Smooth muscle cell of the brain vasculature (primary cell): ENCODE measurements around the gene ADGRG7.
A peak's percentile ranks its signal among the peaks of the same experiment; 100 is the strongest.
"Not testable (repeated sequence)": the region's sequence is repeated elsewhere in the genome, so short reads cannot be mapped to it uniquely, and the experiment has no call there.

ENCODE experiments used
- DNase-seq: peaks from one replicate; pipeline ENCODE4 v3.0.0-alpha.2; 2012; ENCODE audit warnings: low read depth, low spot score

ADGRG7 gene

DNA sequence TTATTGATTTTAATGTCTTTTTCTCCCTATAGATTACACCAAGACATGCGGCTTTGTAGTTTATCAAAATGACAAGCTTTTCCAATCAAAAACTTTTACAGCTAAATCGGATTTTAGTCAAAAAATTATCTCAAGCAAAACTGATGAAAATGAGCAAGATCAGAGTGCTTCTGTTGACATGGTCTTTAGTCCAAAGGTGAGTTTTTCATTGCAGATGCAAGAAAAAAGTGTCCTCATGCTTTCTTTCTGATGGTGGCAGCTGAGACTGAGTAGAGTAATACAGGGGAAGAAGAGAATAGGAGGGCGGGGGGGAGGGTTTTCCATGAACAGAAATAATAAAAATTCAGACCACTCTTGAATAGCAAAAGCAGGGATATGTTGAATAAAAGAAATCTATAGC, 36.5 kb downstream of the ADGRG7 start:
- DNase-seq, result no peak

DNA sequence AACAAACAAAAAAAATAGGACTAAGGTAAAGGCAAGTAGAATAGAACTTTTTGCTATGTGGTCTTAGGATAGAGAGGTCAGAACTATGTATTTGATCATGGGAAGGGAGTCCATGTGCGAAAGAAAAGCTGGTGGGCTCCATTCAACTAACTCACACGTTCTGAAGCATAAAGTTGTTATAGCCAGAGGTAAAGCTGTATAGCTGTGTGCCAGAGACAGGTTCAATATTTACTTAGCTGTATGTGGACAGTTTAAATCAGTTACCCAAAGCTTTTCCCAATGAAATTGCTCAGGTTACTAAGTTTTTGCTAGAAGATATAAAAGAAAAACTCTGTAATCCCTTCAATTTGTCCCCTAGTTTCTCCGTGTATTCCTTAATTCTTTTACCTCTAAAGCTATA, 37.8 kb downstream of the ADGRG7 start:
- no peak for DNase-seq

DNA sequence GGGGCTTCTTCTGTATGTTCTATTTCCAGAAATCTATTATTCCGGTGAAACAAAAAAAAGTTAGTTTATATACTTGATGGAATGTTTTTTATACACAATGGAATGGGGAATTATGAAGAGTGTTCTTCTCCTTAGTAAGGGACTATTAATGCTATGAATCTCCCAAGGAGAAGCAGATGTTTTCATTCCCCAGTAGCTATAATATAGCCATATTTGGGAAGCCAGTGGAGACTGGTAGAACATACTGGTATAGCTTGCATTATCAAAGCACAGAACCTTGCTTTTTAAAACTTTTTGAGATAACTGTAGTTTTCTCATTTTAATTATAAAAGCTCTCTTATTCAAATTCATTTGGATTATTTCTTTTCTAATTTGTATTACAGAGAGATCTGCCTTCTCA, 38.3 kb downstream of the ADGRG7 start:
- DNase-seq, result no peak

DNA sequence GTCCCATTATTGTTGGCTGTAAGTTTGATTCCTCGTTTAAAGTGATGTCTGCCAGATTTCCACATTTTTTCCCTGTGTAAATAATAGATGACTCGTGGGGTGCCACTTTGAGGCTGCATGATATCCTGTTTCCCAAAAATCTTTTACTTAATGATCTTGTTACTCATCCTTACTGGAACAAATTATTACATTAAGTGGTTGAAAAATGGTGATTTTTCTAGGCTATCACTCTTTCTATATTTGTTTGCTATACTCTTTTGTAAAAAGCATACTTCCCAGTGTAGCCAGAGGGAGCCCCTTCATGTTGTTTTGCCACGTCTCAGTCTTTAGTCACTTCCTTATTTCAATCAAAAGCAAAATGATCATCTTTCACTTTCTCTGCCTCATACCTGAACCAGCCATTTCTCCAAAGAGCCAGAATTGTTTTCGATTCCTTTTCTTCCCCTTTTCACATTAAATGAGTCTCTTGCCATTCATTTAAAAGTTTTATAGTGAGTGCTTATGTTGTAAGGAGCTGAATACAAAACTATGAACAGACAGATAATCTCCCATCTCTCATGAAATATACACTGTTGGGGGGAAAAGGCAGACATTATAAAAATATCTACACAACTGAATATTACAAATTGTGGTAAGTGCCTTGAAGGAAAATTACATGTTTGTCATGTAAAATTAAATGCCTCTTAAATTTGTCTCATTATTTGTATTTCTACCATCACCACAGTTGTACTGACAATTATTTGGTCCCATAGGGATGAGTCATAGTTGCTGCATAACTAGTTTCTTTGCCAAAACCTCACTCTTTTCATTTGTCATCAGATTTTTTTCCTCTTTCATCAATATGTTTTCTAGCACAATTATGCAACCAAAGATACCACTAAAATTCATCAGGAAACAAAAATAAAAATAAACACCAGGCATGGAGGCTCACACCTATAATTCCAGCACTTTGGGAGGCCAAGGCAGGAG, 41.5 kb downstream of the ADGRG7 start:
- DNase-seq, result peak; percentile 33

DNA sequence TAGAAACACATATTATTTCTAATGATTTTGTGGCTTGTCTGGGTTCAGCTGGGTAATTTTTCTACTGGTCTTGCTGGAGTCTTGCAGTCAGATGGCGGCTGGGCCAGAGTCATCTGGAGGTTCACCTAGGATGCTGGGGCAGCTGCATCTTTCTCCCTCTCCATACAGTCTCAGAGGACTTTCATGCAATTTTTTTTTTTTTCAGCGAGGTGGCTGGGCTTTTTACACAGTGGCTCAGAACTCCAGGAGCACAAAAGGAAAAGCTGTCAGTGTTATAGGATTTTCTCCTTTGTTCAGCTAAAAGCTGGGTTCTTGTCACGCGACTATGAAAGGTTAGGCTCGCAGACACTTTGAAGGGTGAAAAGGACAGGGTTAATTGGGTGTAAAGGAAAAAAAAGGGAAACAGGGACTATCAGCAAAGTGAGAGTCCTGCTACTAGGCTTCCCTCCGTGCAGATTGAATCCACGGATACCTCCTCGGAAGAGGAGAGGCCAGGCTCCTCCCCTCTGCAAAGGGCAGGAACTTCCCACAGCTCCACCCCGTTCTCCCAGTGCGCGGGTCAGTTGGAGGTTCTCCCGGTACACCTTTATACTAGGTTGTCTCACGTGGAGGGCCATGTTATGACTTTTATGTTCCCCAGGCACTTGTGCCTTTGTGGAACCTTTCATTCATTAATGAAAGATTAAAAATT, 44.3 kb downstream of the ADGRG7 start:
- DNase-seq, result no peak

DNA sequence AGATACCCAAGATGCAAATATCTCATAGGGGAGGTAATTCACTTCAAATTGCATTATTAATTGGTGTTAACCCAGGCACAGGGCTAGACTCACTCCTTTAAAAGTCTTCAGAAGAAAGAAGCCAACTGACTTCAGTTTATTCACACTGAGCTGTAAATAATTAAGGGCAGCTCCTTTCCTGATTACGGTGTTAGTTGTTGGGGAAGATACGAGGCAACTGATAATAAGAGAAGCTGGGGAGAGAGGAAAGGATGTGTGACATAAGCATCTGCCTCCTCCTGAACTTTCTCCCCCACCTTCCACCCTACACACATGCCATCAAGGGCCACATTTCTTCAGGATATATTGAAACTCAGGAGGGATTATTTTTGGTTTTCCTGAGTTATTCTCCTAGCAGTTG, 47.5 kb downstream of the ADGRG7 start:
- no peak for DNase-seq

DNA sequence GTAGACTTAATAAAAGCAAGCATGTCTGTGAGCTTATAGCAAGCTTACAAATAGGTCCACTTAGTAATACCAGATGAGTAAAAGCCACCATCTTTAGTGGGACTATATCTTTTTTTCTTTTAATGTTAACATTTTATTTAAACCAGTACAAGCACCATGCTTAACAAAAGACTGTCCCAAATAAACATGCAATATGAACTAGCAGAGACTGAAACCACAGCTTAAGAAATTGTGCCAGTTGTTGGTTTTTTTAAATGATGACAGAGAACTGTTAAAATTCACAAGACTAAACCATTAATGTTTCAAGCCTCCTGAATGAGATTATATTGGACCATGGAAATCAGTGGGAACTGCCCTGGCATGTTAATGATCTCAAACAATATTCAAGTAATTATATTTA, 51.9 kb downstream of the ADGRG7 start:
- DNase-seq, result not testable (repeated sequence)

DNA sequence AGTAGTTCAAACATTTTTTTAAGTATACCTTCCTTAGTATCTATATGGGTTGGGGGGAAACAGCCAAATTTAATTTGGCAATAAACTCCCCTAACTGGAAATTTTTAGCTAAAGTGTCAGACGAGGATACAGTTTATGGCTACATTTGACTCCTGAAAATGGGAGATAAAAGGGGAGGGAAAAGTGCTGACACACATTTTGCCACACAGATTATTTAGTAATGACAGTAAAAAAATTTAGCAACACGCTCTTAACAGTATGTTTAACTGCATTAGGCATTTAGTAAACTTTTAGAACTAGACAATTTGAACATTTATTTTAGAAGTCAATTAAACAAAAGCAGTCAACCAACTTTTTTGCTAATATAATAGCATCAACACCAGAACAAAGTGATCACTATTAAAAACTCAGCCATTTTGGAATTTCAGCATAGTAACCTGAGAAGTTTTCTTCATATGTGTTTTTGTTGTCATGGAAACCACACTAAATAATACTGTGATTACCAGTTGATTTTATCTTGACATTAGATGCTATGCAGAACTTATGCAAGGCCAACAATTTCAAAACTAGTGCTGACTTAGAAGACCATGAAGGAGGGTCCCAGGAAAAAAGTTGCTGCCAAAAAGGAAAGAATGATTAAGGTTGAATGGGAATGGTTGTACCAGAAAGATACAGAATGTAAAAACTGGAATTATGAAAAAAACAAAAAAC, 52.9 kb downstream of the ADGRG7 start:
- DNase-seq, result no peak

DNA sequence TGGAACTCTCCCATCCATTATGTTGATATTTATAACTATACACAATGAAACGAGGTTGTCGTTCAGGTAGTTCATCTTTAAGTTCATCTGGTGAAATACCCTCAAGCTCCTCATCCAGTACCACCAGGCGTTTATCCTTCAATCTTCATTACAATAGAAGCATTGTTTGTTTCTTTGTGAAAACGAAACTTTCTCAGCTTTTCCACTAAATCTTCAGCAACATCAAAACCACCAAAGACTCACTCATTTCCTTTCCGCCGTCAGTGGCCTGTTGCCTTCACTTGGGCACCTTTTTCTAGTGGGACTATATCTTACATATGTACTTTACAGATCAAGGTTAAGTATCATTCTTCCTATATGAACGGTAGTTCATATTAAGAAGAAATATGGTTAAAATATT, 55.8 kb downstream of the ADGRG7 start:
- no peak for DNase-seq

DNA sequence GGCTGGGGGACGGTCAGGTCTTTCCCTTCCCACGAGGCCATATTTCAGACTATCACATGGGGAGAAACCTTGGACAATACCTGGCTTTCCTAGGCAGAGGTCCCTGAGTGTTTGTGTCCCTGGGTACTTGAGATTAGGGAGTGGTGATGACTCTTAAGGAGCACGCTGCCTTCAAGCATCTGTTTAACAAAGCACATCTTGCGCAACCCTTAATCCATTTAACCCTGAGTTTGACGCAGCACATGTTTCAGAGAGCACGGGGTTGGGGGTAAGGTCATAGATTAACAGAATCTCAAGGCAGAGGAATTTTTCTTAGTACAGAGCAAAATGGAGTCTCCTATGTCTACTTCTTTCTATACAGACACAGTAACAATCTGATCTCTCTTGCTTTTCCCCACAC, 57.3 kb downstream of the ADGRG7 start:
- DNase-seq, result not testable (repeated sequence)

DNA sequence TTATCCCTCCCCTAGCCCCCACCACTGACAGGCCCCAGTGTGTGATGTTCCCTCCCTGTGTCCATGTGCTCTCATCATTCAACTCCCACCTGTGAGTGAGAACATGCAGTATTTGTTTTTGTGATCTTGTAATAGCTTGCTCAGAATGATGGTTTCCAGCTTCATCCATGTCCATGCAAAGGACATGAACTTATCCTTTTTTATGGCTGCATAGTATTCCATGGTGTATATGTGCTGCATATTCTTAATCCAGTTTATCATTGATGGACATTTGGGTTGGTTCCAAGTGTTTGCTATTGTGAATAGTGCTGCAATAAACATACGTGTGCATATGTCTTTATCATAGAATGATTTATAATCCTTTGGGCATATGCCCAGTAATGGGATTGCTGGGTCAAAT, 57.9 kb downstream of the ADGRG7 start:
- DNase-seq, result not testable (repeated sequence)

DNA sequence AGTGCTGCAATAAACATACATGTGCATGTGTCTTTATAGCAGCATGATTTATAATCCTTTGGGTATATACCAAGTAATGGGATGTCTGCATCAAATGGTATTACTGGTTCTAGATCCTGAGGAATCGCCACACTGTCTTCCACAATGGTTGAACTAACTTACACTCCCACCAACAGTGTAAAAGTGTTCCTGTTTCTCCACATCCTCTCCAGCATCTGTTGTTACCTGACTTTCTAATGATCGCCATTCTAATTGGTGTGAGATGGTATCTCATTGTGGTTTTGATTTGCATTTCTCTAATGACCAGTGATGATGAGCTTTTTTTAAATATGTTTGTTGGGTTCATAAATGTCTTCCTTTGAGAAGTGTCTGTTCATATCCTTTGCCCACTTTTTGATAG, 61.6 kb downstream of the ADGRG7 start:
- DNase-seq, result not testable (repeated sequence)

DNA sequence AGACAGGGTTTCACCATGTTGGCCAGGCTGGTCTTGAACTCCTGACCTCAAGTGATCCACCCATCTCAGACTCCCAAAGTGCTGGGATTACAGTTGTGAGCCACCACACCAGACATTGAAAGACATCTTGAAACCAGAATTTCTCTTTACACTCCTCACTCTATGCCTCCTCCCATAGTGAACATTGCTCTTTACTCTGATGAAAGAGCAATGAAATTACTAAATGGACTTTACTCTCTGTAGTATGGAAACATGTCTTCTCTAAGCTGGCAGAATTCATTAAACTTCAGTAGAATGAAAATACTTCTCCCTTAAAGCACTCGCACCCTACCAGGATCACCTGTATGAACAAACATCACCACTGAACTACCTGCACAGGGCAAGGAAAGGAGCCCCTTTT, 72.1 kb downstream of the ADGRG7 start:
- DNase-seq, result no peak

DNA sequence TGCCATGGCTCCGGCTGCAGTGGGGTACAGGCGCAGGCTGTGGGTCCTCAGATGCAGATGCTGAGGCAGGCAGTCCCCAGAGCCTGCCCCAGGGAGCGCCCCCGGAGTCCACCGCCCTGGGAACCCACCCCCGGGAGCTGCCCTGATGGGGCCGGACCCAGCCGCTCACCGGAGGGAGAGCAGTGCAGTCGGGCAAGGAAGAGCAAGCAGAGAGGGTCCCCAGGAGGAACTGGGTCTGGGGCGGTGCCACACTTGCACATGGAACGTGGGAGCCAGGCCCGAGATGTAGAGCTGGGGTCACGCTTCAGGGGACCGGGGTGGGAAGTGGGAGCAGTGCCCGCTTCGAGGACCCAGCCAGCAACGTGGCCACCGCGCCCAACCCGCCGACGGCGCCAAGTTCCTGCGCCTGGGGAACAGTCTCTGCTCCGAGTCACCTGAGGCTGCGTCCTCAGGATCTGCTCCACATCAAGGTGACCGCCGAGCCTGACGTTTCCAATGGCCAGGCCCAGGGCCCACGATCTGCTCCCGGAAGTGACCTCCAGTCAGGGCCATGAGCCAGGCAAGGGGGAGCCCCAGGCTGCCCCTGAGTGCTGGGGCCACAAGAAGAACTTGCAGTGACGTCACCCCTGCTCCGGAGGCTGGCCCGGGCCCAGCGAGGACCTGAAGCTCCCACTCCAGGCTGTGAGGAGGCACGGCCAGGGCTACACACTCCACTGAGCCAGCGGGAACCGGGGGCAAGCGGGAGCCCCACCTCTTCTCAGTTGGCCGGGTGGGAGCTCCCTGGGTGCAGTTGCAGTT, 72.9 kb downstream of the ADGRG7 start:
- no peak for DNase-seq

DNA sequence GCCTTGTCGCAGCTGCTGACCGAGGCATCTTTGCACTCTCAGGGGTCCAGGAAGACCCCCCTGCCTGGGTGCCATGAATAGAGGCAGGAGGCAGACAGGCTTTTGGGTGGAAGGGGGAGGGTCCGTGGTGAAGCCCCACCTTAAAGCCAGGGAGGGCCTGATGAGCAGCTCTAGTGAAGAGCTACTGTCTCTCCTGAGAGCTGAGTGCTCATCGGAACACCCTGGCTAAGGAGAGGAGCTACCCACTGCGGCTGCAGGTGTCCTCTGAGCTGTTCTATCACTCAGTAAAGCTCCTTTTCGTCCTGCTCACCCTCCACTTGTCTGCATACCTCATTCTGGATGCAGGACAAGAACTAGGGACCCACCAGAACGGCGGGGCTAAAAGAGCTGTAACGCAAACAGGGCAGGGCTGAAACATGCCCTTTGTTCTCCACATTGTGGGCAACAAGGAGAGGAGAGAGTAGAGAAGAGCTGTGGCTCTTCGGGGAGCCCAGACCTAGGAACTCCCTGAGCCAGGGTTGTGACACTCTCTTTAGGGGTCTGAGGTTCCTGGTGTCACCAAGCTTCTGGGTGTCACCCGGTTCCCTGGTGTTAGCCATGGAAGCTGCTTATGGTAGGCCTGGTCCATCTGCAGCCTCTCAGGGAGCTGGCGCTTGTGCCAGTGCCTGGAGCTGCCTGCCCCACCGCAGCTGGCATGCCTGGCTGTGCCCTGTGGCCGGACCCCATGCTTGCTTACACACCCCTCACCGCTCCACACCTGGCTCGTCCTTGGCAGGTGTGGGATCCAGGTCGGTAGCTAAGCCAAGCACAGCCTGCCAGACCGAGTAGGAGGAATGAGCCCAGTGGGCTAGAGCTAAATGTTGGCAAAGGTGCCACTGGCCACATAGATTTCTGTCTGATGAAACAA, 73.7 kb downstream of the ADGRG7 start:
- DNase-seq, result no peak

DNA sequence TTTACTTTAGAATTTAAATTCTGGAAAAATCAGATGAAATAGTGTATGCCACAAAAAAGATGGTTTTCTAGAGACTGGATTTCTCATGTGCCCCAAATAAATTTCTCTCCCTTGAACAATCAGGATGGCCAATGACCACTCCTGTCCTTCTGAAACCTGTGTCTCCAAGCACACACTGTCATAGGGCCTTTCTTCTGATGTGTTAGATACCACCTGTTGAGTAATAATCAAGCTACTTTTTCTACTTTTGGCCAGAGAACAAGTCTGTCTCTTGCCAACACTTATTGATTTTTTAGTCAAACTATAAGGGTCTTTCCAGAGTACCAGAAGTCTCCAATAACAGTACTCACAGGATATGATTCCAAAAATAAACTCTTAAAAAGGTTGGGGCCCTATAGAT, 83.8 kb downstream of the ADGRG7 start:
- no peak for DNase-seq

DNA sequence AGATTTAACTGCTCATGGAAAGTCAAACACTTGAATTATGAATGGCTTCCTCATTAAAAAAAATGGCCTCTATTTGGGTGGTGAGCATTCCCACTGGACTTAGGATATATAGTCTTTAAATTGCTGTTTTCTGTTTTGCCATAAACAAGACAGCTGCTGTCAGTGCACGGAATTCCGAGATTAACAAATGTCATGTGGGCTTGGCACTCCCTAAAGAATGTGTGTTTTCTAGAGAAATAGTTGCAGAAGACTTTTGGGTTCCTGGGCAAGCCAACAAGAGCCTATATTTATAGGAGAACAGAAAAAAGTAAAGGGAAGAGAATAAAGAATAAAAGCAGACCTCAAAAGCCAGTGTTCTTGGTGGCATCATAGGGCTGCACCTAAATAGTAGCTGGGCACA, 86.3 kb downstream of the ADGRG7 start:
- DNase-seq, result no peak

DNA sequence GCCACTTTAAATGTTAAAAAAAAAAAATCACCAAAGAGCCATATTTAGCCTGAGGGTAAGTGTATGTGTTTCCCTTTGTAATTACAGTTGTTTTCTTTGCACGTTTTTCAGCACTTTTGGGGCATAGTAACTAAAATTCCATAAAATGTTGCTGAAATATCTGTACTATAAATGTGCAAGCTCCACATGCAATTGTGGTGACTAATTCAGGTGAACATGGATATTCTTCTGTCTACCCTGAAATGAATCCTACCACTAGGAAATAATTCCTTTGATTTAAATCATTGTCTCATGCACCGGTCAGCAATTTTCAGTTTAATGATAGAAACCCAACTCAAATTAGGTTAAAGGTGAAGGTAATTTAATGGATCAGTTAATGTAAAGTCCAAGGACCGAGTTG, 86.8 kb downstream of the ADGRG7 start:
- no peak for DNase-seq

DNA sequence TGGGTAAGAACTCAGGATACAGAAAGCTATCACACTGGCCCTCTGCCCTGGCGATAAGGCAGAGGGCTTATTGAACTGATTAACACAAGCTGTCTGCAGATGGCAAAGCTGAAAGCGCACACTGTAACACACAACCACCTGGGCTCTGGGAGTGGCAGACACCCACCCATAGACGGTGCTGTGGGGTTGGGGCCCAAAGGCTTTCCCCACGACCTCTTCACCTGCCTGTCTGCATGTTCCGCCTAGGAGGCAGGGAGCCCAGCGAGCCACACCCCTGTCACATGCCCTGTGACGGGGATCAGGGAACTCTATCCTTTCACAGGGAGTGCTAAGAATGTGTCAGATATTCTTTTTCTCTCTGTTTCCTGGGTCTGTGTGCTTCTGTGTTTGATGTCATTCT, 87.8 kb downstream of the ADGRG7 start:
- DNase-seq, result no peak

DNA sequence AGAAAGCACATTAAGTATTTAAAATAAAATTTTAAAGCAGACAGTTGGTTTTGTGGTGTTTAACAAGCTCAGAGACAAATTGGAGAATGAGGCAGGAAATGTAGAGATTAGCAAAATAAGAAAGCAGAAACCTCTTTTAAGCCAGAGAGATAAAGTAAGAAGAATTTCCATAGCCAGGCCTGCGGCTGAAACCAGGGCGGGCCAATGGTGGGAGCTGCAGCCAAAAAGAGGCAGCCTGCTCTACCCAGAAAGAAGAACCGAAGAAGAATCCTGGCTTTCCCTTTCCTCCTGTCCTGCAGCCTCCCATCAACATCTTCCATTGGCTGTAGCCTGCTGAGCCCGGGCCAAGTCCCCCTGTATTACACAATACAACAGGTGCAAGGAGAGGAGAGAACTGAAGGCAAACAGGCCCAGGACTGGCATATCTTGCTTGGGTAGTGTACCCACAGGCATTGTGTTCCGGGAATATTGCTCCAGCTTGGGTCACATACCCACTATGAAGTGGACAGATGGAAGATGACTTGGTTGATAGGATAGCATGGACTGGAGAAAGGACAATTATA, 88.4 kb downstream of the ADGRG7 start:
- DNase-seq, result no peak
